IgD-negative memory B cell (primary cell): Measurements from ENCODE around the gene OR6C68. TPM values are rescaled to one million over a fixed set of nuclear protein-coding genes. Genes with fewer than 3 reads are reported as not detected.
"Not testable (repeated sequence)": the region's sequence is repeated elsewhere in the genome, so short reads cannot be mapped to it uniquely, and the experiment has no call there.

Experiments used
- H3K27ac Mint-ChIP-seq, 3 donors: one replicate each; pipeline ENCODE4 v1.8.0; 2020 to 2022; ENCODE audit warnings: mild to moderate bottlenecking in 3 of 3, mixed read lengths in 3 of 3, moderate library complexity in 1 of 3
- H3K27me3 Mint-ChIP-seq: one replicate; pipeline ENCODE4 v1.8.0; 2021; ENCODE audit warnings: mixed read lengths
- H3K36me3 Mint-ChIP-seq: one replicate; pipeline ENCODE4 v1.8.0; 2020; ENCODE audit warnings: mild to moderate bottlenecking, mixed read lengths
- H3K4me1 Mint-ChIP-seq, 3 donors: one replicate each; pipeline ENCODE4 v1.8.0; 2020 to 2022; ENCODE audit warnings: mixed read lengths in 3 of 3, mild to moderate bottlenecking in 1 of 3
- H3K4me3 Mint-ChIP-seq, 4 donors: one replicate each; pipeline ENCODE4 v1.8.0; 2020 to 2022; ENCODE audit warnings: mild to moderate bottlenecking in 4 of 4, mixed read lengths in 4 of 4, moderate library complexity in 3 of 4
- H3K9me3 Mint-ChIP-seq, 3 donors: one replicate each; pipeline ENCODE4 v1.8.0; 2020 to 2021; ENCODE audit warnings: mixed read lengths in 3 of 3, mild to moderate bottlenecking in 1 of 3
- polyA plus RNA-seq: library from polyadenylated mRNA; unstranded; fragments of 300-500 nt; fragmentation: Illumina TruSeq; gene quantifications from one replicate; pipeline ENCODE4 v1.2.3, GENCODE V29; 2021

The OR6C68 gene
- polyA plus RNA-seq: not detected

DNA sequence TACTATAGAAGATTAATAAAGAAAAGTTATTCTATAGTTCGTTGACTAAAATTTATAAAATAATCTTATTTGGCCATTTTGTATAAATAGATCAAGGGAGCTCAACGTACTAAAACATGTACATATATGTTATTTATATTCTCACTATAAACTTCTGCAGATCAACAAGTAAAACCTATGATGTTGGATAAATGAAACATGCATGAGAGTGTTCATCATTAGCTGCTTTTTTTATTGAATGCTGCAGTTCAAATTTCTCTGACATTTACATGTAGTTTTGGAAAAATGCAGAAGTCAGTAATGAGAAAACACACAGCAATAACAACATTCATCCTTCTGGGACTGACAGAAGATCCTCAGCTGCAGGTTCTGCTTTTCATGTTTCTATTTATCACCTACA, at the start of gene OR6C68:
Gene OR6C68, plus strand, starts transcription at position 301 of the 400 bp plus-strand sequence. Its CDS starts 0 bp downstream, at position 301.
- Mint-ChIP-seq H3K27me3 (no peaks in the 10 kb centered on the region), H3K9me3 (peaks cover 0 to 2% (median 1%) of the 10 kb centered on the region in 3 donors), H3K27ac (no peak within 1 kb of the TSS), H3K4me1 (peaks cover 0 to 2% (median 1%) of the 10 kb centered on the region in 3 donors), H3K36me3 (no peaks in the 10 kb centered on the region), H3K4me3 (no peak within 1 kb of the TSS)

GRCh38 chr12:55443776-55444175, 48.4 kb upstream of the OR6C68 start, which contains the start of gene OR6C2:
TSS of gene OR6C2 (plus strand) at chr12:55444076. CDS start at chr12:55452214, 8,138 bp downstream.
- H3K36me3 Mint-ChIP-seq: no peaks in the 10 kb centered on the region
- H3K9me3 Mint-ChIP-seq: peaks cover 3 to 24% (median 4%) of the 10 kb centered on the region in 3 donors
- no peak within 1 kb of the TSS for H3K4me3 Mint-ChIP-seq
- no peaks in the 10 kb centered on the region for H3K27me3 Mint-ChIP-seq
- H3K4me1 Mint-ChIP-seq: no peaks in the 10 kb centered on the region
- no peak within 1 kb of the TSS for H3K27ac Mint-ChIP-seq

- Mint-ChIP-seq H3K4me3 (no peak overlapping the region), H3K4me1 (no peaks in the 10 kb centered on the region), H3K36me3 (no peaks in the 10 kb centered on the region), H3K9me3 (peaks cover 0 to 16% (median 3%) of the 10 kb centered on the region in 3 donors), H3K27me3 (no peaks in the 10 kb centered on the region), H3K27ac (no peak overlapping the region)
These were observed 46.8 kb upstream of the OR6C68 start for GRCh38 chr12:55445357-55445756.

GRCh38 chr12:55446326-55446725, 45.9 kb upstream of the OR6C68 start:
- Mint-ChIP-seq H3K27ac (no peak overlapping the region), H3K36me3 (no peaks in the 10 kb centered on the region), H3K4me1 (no peaks in the 10 kb centered on the region), H3K27me3 (no peaks in the 10 kb centered on the region), H3K4me3 (no peak overlapping the region), H3K9me3 (peaks cover 0 to 13% (median 2%) of the 10 kb centered on the region in 3 donors)

- Mint-ChIP-seq H3K4me3 (no peak overlapping the region), H3K36me3 (no peaks in the 10 kb centered on the region), H3K4me1 (no peaks in the 10 kb centered on the region), H3K9me3 (no peaks in the 10 kb centered on the region), H3K27ac (no peak overlapping the region), H3K27me3 (no peaks in the 10 kb centered on the region)
These were observed 43.4 kb upstream of the OR6C68 start for GRCh38 chr12:55448825-55449224.

DNA sequence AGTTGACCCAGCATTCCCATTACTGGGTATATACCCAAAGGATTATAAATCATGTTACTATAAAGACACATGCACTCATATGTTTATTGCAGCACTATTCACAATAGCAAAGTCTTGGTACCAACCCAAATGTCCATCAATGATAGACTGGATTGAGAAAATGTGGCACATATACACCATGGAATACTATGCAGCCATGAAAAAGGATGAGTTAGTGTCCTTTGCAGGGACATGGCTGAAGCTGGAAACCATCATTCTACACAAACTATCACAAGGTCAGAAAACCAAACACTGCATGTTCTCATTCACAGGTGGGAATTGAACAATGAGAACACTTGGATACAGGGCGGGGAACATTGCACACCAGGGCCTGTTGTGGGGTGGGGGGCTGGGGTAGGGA, 27.3 kb upstream of the OR6C68 start:
- not testable (repeated sequence) for H3K36me3 Mint-ChIP-seq, H3K9me3 Mint-ChIP-seq, H3K27ac Mint-ChIP-seq, H3K27me3 Mint-ChIP-seq, H3K4me3 Mint-ChIP-seq
- peaks cover 22 to 31% (median 24%) of the 10 kb centered on the region in 3 donors for H3K4me1 Mint-ChIP-seq

DNA sequence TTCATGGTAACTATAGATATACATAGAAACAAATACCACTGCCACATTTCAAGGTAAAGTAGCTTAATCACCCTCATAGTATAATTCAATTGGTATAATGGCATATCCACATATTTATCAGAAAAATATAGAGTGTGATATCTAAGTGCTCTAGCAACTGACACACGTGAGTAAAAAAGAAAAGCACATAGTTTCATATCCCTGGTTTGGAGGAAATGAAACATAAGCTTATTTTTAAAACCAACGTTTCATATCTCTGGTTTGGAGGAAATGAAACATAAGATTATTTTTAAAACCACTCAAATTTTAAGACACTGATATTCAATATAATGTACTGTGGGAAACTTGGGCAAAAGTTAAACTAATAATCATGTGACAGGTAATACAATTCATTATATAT, 24.3 kb upstream of the OR6C68 start:
- Mint-ChIP-seq H3K36me3 (peaks cover 1% of the 10 kb centered on the region), H3K9me3 (peaks cover 0 to 2% (median 2%) of the 10 kb centered on the region in 3 donors), H3K4me3 (peak overlapping the region in 2 of 4 donors; percentile 12 to 85), H3K4me1 (peaks cover 23 to 34% (median 27%) of the 10 kb centered on the region in 3 donors), H3K27me3 (no peaks in the 10 kb centered on the region), H3K27ac (no peak overlapping the region)

- H3K4me1 Mint-ChIP-seq: peaks cover 23 to 34% (median 27%) of the 10 kb centered on the region in 3 donors
- H3K27ac Mint-ChIP-seq: no peak overlapping the region
- peaks cover 0 to 2% (median 2%) of the 10 kb centered on the region in 3 donors for H3K9me3 Mint-ChIP-seq
- no peaks in the 10 kb centered on the region for H3K27me3 Mint-ChIP-seq
- peak overlapping the region in 1 of 4 donors; percentile 67 for H3K4me3 Mint-ChIP-seq
- peaks cover 1% of the 10 kb centered on the region for H3K36me3 Mint-ChIP-seq
These were observed 22.9 kb upstream of the OR6C68 start for GRCh38 chr12:55469291-55469690.

GRCh38 chr12:55470088-55470829, 21.9 kb upstream of the OR6C68 start, which contains the start of gene OR6C70:
TSS of gene OR6C70 (minus strand) at chr12:55470138. CDS start at chr12:55470138, 0 bp downstream.
- H3K36me3 Mint-ChIP-seq: no peaks in the 10 kb centered on the region
- no peak within 1 kb of the TSS for H3K27ac Mint-ChIP-seq
- peaks cover 23 to 33% (median 27%) of the 10 kb centered on the region in 3 donors for H3K4me1 Mint-ChIP-seq
- no peaks in the 10 kb centered on the region for H3K27me3 Mint-ChIP-seq
- peak within 1 kb of the TSS in 1 of 4 donors; percentile 67 for H3K4me3 Mint-ChIP-seq
- peaks cover 0 to 2% (median 2%) of the 10 kb centered on the region in 3 donors for H3K9me3 Mint-ChIP-seq

DNA sequence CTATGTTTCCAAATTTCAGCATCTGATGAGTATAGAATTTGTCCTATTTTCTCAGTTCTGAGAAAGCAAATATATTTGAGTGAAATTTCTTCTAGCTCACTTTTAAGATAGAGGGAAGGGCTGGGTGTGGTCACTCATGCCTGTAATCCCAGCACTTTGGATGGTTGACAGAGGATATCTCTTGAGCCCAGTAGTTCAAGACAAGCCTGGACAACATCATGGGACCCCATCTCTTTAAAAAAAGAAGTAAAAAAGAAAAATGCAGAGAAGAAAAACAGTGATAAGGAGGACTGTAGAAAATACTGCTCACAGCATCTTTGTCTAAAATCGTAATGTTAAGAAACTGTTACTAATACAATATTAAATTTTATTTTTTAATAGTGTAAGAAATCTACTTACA, 19.9 kb upstream of the OR6C68 start:
- H3K4me3 Mint-ChIP-seq: no peak overlapping the region
- H3K27me3 Mint-ChIP-seq: no peaks in the 10 kb centered on the region
- H3K4me1 Mint-ChIP-seq: peaks cover 15 to 22% (median 19%) of the 10 kb centered on the region in 3 donors
- H3K9me3 Mint-ChIP-seq: peaks cover 0 to 2% (median 2%) of the 10 kb centered on the region in 3 donors
- no peak overlapping the region for H3K27ac Mint-ChIP-seq
- H3K36me3 Mint-ChIP-seq: no peaks in the 10 kb centered on the region

DNA sequence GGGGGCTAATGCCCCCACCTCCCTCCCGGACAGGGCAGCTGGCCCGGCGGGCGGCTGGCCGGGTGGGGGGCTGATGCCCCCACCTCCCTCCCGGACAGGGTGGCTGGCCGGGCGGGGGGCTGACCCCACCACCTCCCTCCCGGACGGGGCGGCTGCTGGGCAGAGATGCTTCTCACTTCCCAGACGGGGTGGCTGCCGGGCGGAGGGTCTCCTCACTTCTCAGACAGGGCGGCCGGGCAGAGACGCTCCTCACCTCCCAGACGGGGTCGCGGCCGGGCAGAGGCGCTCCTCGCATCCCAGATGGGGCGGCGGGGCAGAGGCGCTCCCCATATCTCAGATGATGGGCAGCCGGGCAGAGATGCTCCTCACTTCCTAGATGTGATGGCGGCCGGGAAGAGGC, 13.0 kb upstream of the OR6C68 start:
- not testable (repeated sequence) for H3K4me1 Mint-ChIP-seq, H3K36me3 Mint-ChIP-seq, H3K27me3 Mint-ChIP-seq, H3K4me3 Mint-ChIP-seq, H3K9me3 Mint-ChIP-seq, H3K27ac Mint-ChIP-seq

DNA sequence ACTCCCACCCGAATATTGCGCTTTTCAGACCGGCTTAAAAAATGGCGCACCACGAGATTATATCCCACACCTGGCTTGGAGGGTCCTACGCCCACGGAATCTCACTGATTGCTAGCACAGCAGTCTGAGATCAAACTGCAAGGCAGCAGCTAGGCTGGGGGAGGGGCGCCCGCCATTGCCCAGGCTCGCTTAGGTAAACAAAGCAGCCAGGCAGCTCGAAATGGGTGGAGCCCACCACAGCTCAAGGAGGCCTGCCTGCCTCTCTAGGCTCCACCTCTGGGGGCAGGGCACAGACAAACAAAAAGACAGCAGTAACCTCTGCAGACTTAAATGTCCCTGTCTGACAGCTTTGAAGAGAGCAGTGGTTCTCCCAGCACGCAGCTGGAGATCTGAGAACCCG, 7.9 kb upstream of the OR6C68 start:
- not testable (repeated sequence) for H3K4me3 Mint-ChIP-seq, H3K27me3 Mint-ChIP-seq, H3K9me3 Mint-ChIP-seq, H3K27ac Mint-ChIP-seq, H3K4me1 Mint-ChIP-seq, H3K36me3 Mint-ChIP-seq

DNA sequence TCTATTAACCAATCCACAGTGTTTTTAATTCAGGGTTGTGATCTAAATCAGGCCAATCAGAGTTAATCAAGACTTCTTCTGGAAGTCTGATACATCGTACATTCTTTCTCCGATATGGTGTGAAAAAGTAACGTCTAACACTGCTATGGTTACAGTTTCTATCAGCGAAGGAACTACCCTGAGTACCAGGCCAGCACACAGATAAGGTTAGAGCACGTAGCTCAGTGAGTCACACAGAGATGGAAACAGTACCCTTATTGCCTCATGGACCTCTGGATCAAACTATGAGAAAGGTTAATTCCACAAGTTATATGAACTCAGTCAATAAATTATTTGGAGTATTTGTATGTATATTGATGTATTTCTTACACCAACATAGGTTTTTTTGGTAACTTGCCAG, 3.3 kb downstream of the OR6C68 start:
- H3K36me3 Mint-ChIP-seq: no peaks in the 10 kb centered on the region
- H3K9me3 Mint-ChIP-seq: peaks cover 0 to 1% (median 0%) of the 10 kb centered on the region in 3 donors
- no peak overlapping the region for H3K27ac Mint-ChIP-seq
- no peak overlapping the region for H3K4me3 Mint-ChIP-seq
- H3K4me1 Mint-ChIP-seq: peaks cover 0 to 3% (median 2%) of the 10 kb centered on the region in 3 donors
- H3K27me3 Mint-ChIP-seq: no peaks in the 10 kb centered on the region

GRCh38 chr12:55499231-55499630, 7.1 kb downstream of the OR6C68 start:
- H3K27ac Mint-ChIP-seq: no peak overlapping the region
- H3K36me3 Mint-ChIP-seq: no peaks in the 10 kb centered on the region
- peaks cover 0 to 5% (median 2%) of the 10 kb centered on the region in 3 donors for H3K4me1 Mint-ChIP-seq
- H3K9me3 Mint-ChIP-seq: no peaks in the 10 kb centered on the region
- peak overlapping the region in 1 of 4 donors; percentile 18 for H3K4me3 Mint-ChIP-seq
- no peaks in the 10 kb centered on the region for H3K27me3 Mint-ChIP-seq

DNA sequence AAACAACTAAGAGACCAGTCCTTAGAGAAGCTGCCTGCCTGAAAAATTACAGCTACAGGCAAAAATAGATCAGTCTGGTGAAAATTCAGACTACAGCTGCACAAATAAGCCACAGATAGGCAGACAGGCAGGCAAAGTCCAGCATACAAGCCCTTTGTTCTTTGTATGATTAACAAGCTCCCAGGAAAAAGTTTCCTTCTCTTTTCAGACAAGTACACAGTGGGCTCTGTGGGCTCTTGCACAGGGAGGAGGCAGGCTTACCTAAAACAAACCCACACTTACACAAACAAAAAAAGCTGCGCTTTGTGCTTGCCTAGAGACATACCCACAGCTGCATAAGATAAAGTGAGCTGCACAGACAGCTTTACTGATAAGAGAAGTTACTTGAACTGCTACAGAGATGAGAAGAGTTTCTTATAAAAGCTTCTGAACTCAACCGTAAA, 7.7 kb downstream of the OR6C68 start:
- no peaks in the 10 kb centered on the region for H3K9me3 Mint-ChIP-seq
- H3K4me1 Mint-ChIP-seq: peaks cover 0 to 5% (median 2%) of the 10 kb centered on the region in 3 donors
- no peaks in the 10 kb centered on the region for H3K36me3 Mint-ChIP-seq
- H3K27me3 Mint-ChIP-seq: no peaks in the 10 kb centered on the region
- no peak overlapping the region for H3K4me3 Mint-ChIP-seq
- H3K27ac Mint-ChIP-seq: peak overlapping the region in 1 of 3 donors; percentile 49

DNA sequence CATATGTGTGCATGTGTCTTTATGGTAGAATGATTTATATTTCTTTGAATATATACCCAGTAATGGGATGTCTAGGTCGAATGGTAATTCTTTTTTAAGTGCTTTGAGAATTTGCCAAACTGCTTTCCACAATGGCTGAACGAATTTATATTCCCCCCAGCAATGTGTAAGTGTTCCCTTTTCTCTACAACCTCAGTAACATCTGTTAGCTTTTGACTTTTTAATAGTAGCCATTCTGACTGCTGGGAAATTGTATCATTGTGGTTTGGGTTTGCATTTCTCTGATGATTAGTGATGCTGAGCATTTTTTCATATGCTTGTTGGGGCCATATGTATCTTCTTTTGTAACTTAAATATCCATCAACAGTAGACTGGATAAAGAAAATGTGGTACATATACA, 9.4 kb downstream of the OR6C68 start:
- H3K9me3 Mint-ChIP-seq: no peaks in the 10 kb centered on the region

More for the DNA sequence above, 9.4 kb downstream of the OR6C68 start:
- Mint-ChIP-seq H3K36me3 (no peaks in the 10 kb centered on the region), H3K4me3 (no peak overlapping the region), H3K27me3 (no peaks in the 10 kb centered on the region), H3K27ac (no peak overlapping the region), H3K4me1 (peaks cover 0 to 5% (median 2%) of the 10 kb centered on the region in 3 donors)
